Effector memory CD4-positive, alpha-beta T cell (primary cell): ENCODE results near the gene TMEM132C.

ENCODE experiments used
- DNase-seq, 3 donors: peaks; one replicate each; pipeline ENCODE4 v3.0.0-alpha.2; 2020
- H3K27ac ChIP-seq: 2 replicates; pipeline ENCODE4 v1.7.0; 2013; ENCODE audit warnings: mild to moderate bottlenecking, low read length, moderate library complexity; ENCODE audit not compliant: insufficient read depth, poor library complexity, severe bottlenecking
- H3K27me3 ChIP-seq: replicated peaks from 2 replicates; pipeline ENCODE4 v1.7.0; 2013; ENCODE audit warnings: mild to moderate bottlenecking, low read length; ENCODE audit not compliant: insufficient read depth, control insufficient read depth, poor library complexity, severe bottlenecking
- H3K36me3 ChIP-seq: 2 replicates; pipeline ENCODE4 v1.7.0; 2013; ENCODE audit warnings: mild to moderate bottlenecking, low read length, moderate library complexity; ENCODE audit not compliant: control insufficient read depth, insufficient read depth
- H3K4me1 ChIP-seq: 2 replicates; pipeline ENCODE4 v1.7.0; 2013; ENCODE audit warnings: low read length, mild to moderate bottlenecking; ENCODE audit not compliant: control insufficient read depth, insufficient read depth, poor library complexity, severe bottlenecking
- H3K4me3 ChIP-seq: 2 replicates; pipeline ENCODE4 v1.7.0; 2013; ENCODE audit warnings: low read length, low read depth, mild to moderate bottlenecking; ENCODE audit not compliant: insufficient read depth, poor library complexity, severe bottlenecking
- H3K9me3 ChIP-seq: 2 replicates; pipeline ENCODE4 v1.7.0; 2013; ENCODE audit warnings: mild to moderate bottlenecking, low read length, moderate library complexity; ENCODE audit not compliant: control insufficient read depth

Gene TMEM132C

GRCh38 chr12:128629979-128630378 lies 363.0 kb downstream of the TMEM132C start:
- H3K9me3 ChIP-seq: no peaks in the 10 kb centered on the region
- no peak overlapping the region for H3K27ac ChIP-seq
- no peaks in the 10 kb centered on the region for H3K27me3 ChIP-seq
- H3K4me1 ChIP-seq: no peaks in the 10 kb centered on the region
- no peaks in the 10 kb centered on the region for H3K36me3 ChIP-seq
- H3K4me3 ChIP-seq: no peak overlapping the region
- no peak for DNase-seq

GRCh38 chr12:128637642-128638606 lies 371.0 kb downstream of the TMEM132C start:
- no peak for DNase-seq
- H3K27ac ChIP-seq: no peak overlapping the region
- H3K4me1 ChIP-seq: no peaks in the 10 kb centered on the region
- no peak overlapping the region for H3K4me3 ChIP-seq
- H3K9me3 ChIP-seq: no peaks in the 10 kb centered on the region
- no peaks in the 10 kb centered on the region for H3K27me3 ChIP-seq
- no peaks in the 10 kb centered on the region for H3K36me3 ChIP-seq

- Histone ChIP-seq H3K27me3 (no peaks in the 10 kb centered on the region), H3K36me3 (no peaks in the 10 kb centered on the region), H3K27ac (no peak overlapping the region), H3K4me1 (no peaks in the 10 kb centered on the region), H3K4me3 (no peak overlapping the region), H3K9me3 (no peaks in the 10 kb centered on the region)
- DNase-seq: no peak
Measured at GRCh38 chr12:128639089-128639488, 372.1 kb downstream of the TMEM132C start.

- no peaks in the 10 kb centered on the region for H3K4me1 ChIP-seq
- H3K36me3 ChIP-seq: no peaks in the 10 kb centered on the region
- DNase-seq: no peak
- H3K4me3 ChIP-seq: no peak overlapping the region
- no peak overlapping the region for H3K27ac ChIP-seq
- H3K9me3 ChIP-seq: no peaks in the 10 kb centered on the region
- no peaks in the 10 kb centered on the region for H3K27me3 ChIP-seq
Measured at GRCh38 chr12:128643155-128643554, 376.2 kb downstream of the TMEM132C start.

- Histone ChIP-seq H3K4me1 (no peaks in the 10 kb centered on the region), H3K4me3 (no peak overlapping the region), H3K27me3 (no peaks in the 10 kb centered on the region), H3K27ac (no peak overlapping the region), H3K9me3 (no peaks in the 10 kb centered on the region), H3K36me3 (no peaks in the 10 kb centered on the region)
- DNase-seq: no peak
Measured at GRCh38 chr12:128644664-128645296, 377.8 kb downstream of the TMEM132C start.

GRCh38 chr12:128649902-128650301 lies 382.9 kb downstream of the TMEM132C start:
- DNase-seq: no peak
- Histone ChIP-seq H3K4me3 (no peak overlapping the region), H3K27ac (no peak overlapping the region), H3K36me3 (no peaks in the 10 kb centered on the region), H3K4me1 (no peaks in the 10 kb centered on the region), H3K27me3 (no peaks in the 10 kb centered on the region), H3K9me3 (no peaks in the 10 kb centered on the region)

- no peaks in the 10 kb centered on the region for H3K36me3 ChIP-seq
- no peak for DNase-seq
- no peak overlapping the region for H3K27ac ChIP-seq
- H3K4me3 ChIP-seq: no peak overlapping the region
- H3K9me3 ChIP-seq: no peaks in the 10 kb centered on the region
- no peaks in the 10 kb centered on the region for H3K4me1 ChIP-seq
- no peaks in the 10 kb centered on the region for H3K27me3 ChIP-seq
Measured at GRCh38 chr12:128652136-128652751, 385.3 kb downstream of the TMEM132C start.

- H3K36me3 ChIP-seq: no peaks in the 10 kb centered on the region
- no peaks in the 10 kb centered on the region for H3K9me3 ChIP-seq
- H3K4me1 ChIP-seq: no peaks in the 10 kb centered on the region
- DNase-seq: no peak
- no peak overlapping the region for H3K27ac ChIP-seq
- H3K27me3 ChIP-seq: no peaks in the 10 kb centered on the region
- no peak overlapping the region for H3K4me3 ChIP-seq
Measured at GRCh38 chr12:128654468-128654867, 387.5 kb downstream of the TMEM132C start.

- Histone ChIP-seq H3K9me3 (no peaks in the 10 kb centered on the region), H3K4me1 (no peaks in the 10 kb centered on the region), H3K36me3 (no peaks in the 10 kb centered on the region), H3K27ac (no peak overlapping the region), H3K27me3 (no peaks in the 10 kb centered on the region), H3K4me3 (no peak overlapping the region)
- DNase-seq: no peak
Measured at GRCh38 chr12:128657378-128657777, 390.4 kb downstream of the TMEM132C start.
